ENCODE results near the gene ANKRD49. TPM values are rescaled to one million over a fixed set of nuclear protein-coding genes. Genes with fewer than 3 reads are reported as not detected.

The ANKRD49 gene
- total RNA-seq, 1 donor from 2014 or later, result 11.9 TPM

DNA sequence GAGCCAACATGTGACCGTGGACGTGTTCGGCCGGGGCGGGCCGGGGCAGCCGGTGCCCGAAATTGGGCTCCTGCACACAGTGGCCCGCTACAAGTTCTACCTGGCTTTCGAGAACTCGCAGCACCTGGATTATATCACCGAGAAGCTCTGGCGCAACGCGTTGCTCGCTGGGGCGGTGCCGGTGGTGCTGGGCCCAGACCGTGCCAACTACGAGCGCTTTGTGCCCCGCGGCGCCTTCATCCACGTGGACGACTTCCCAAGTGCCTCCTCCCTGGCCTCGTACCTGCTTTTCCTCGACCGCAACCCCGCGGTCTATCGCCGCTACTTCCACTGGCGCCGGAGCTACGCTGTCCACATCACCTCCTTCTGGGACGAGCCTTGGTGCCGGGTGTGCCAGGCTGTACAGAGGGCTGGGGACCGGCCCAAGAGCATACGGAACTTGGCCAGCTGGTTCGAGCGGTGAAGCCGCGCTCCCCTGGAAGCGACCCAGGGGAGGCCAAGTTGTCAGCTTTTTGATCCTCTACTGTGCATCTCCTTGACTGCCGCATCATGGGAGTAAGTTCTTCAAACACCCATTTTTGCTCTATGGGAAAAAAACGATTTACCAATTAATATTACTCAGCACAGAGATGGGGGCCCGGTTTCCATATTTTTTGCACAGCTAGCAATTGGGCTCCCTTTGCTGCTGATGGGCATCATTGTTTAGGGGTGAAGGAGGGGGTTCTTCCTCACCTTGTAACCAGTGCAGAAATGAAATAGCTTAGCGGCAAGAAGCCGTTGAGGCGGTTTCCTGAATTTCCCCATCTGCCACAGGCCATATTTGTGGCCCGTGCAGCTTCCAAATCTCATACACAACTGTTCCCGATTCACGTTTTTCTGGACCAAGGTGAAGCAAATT, 51.7 kb downstream of the ANKRD49 start:
- H3K9me3 Mint-ChIP-seq (ENCODE audit: unreplicated experiment), result peaks cover 2% of the 10 kb centered on the region
- peaks cover 10% of the 10 kb centered on the region for H3K27me3 Mint-ChIP-seq (ENCODE audit: unreplicated experiment)
- H3K27ac Mint-ChIP-seq (ENCODE audit: unreplicated experiment), result no peak overlapping the region
- peak overlapping the region; percentile 74 for H3K4me3 Mint-ChIP-seq (ENCODE audit: unreplicated experiment)
- H3K36me3 Mint-ChIP-seq (ENCODE audit: unreplicated experiment), result no peaks in the 10 kb centered on the region
- TF ChIP-seq, protein P1, sequence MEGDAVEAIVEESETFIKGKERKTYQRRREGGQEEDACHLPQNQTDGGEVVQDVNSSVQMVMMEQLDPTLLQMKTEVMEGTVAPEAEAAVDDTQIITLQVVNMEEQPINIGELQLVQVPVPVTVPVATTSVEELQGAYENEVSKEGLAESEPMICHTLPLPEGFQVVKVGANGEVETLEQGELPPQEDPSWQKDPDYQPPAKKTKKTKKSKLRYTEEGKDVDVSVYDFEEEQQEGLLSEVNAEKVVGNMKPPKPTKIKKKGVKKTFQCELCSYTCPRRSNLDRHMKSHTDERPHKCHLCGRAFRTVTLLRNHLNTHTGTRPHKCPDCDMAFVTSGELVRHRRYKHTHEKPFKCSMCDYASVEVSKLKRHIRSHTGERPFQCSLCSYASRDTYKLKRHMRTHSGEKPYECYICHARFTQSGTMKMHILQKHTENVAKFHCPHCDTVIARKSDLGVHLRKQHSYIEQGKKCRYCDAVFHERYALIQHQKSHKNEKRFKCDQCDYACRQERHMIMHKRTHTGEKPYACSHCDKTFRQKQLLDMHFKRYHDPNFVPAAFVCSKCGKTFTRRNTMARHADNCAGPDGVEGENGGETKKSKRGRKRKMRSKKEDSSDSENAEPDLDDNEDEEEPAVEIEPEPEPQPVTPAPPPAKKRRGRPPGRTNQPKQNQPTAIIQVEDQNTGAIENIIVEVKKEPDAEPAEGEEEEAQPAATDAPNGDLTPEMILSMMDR (IDR thresholded peaks at IDR 0.05; ENCODE audit: partially characterized antibody, unreplicated experiment), result no peak
- no peak for DNase-seq
- no peaks in the 10 kb centered on the region for H3K4me1 Mint-ChIP-seq (ENCODE audit: low read depth, unreplicated experiment)

DNA sequence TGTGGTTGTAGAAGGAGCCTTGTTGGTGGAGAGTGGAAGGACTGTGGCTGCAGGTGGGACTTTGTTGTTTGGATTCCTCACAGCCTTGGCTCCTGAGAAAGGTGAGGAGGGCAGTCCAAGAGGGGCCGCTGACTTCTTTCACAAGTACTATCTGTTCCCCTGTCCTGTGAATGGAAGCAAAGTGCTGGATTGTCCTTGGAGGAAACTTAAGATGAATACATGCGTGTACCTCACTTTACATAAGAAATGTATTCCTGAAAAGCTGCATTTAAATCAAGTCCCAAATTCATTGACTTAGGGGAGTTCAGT, 52.3 kb downstream of the ANKRD49 start:
- Mint-ChIP-seq H3K36me3 (ENCODE audit: unreplicated experiment) (no peaks in the 10 kb centered on the region), H3K4me3 (ENCODE audit: unreplicated experiment) (no peak overlapping the region), H3K27ac (ENCODE audit: unreplicated experiment) (no peak overlapping the region), H3K4me1 (ENCODE audit: low read depth, unreplicated experiment) (no peaks in the 10 kb centered on the region), H3K27me3 (ENCODE audit: unreplicated experiment) (peaks cover 10% of the 10 kb centered on the region), H3K9me3 (ENCODE audit: unreplicated experiment) (peaks cover 2% of the 10 kb centered on the region)
- DNase-seq, result no peak
- TF ChIP-seq, protein P1 (IDR thresholded peaks at IDR 0.05; ENCODE audit: partially characterized antibody, unreplicated experiment), result no peak

DNA sequence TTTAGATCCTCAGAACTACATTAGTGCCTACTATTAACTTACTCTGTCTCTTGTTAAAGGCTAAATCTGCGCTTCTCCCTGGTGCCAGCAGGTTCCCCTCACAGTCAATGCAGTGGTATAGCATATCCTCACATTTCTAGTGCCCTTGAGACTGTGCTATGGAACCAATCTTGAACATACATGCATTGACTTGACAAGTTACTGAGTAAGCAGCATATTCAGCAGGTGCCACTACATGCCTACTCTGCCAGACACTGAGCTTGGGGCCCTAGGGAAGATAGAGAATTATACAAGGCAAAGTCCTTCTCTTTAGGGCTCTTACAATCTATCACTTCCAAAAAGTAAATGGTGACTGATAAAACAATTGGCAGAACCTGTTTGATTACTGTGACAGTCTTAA, 53.1 kb downstream of the ANKRD49 start:
- Mint-ChIP-seq H3K4me1 (ENCODE audit: low read depth, unreplicated experiment) (no peaks in the 10 kb centered on the region), H3K27ac (ENCODE audit: unreplicated experiment) (no peak overlapping the region), H3K27me3 (ENCODE audit: unreplicated experiment) (peaks cover 10% of the 10 kb centered on the region), H3K4me3 (ENCODE audit: unreplicated experiment) (no peak overlapping the region), H3K9me3 (ENCODE audit: unreplicated experiment) (peaks cover 2% of the 10 kb centered on the region), H3K36me3 (ENCODE audit: unreplicated experiment) (no peaks in the 10 kb centered on the region)
- TF ChIP-seq, protein P1 (IDR thresholded peaks at IDR 0.05; ENCODE audit: partially characterized antibody, unreplicated experiment), result no peak
- DNase-seq, result no peak

DNA sequence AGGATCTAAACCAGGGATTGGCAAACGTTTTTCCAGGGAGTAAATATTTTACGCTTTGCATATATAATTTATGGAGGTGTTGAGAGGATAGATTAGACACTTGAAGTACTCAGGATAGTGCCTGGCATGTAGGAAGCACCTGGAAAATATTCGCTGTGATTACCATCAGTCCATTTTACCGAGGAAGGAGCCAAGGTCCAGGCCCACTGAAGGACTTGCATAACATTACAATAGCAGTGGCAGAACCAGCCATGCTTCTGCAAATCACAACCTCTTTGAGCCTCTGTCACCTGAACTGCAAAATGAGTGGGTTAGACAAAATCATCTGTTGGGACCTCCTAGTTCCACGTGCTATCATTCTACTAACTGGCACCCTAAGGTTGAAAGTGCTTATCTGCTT, 55.4 kb downstream of the ANKRD49 start:
- no peak overlapping the region for H3K4me3 Mint-ChIP-seq (ENCODE audit: unreplicated experiment)
- no peaks in the 10 kb centered on the region for H3K4me1 Mint-ChIP-seq (ENCODE audit: low read depth, unreplicated experiment)
- H3K36me3 Mint-ChIP-seq (ENCODE audit: unreplicated experiment), result no peaks in the 10 kb centered on the region
- peaks cover 9% of the 10 kb centered on the region for H3K27me3 Mint-ChIP-seq (ENCODE audit: unreplicated experiment)
- DNase-seq, result no peak
- no peak overlapping the region for H3K27ac Mint-ChIP-seq (ENCODE audit: unreplicated experiment)
- TF ChIP-seq, protein P1 (IDR thresholded peaks at IDR 0.05; ENCODE audit: partially characterized antibody, unreplicated experiment), result no peak
- H3K9me3 Mint-ChIP-seq (ENCODE audit: unreplicated experiment), result no peaks in the 10 kb centered on the region

Small RNAs within 50 kb of the gene (microRNA-seq; reads per million reads assigned to microRNA genes)
- 16.1 reads per million, percentile 56 among the genes with 10 or more reads in this experiment for gene MIR548L (ENCODE audit: unreplicated experiment)

Other genes with a start within 250 kb of the ANKRD49 start
- not detected for gene IZUMO1R, start 189.4 kb upstream of the ANKRD49 start, total RNA-seq (ENCODE audit: unreplicated experiment)
- gene GPR83, start 92.6 kb upstream of the ANKRD49 start, total RNA-seq (ENCODE audit: unreplicated experiment), result 2.9 TPM
- 14.4 TPM for gene MRE11, start 140 bp upstream of the ANKRD49 start, total RNA-seq (ENCODE audit: unreplicated experiment)
- not detected for gene C11orf97, start 18.5 kb downstream of the ANKRD49 start, total RNA-seq (ENCODE audit: unreplicated experiment)
- gene FUT4, start 49.9 kb downstream of the ANKRD49 start, total RNA-seq (ENCODE audit: unreplicated experiment), result 2.2 TPM
- 0.69 TPM for gene PIWIL4, start 73.4 kb downstream of the ANKRD49 start, total RNA-seq (ENCODE audit: unreplicated experiment)